Measurements from ENCODE around the gene PROKR2.

The PROKR2 gene

DNA sequence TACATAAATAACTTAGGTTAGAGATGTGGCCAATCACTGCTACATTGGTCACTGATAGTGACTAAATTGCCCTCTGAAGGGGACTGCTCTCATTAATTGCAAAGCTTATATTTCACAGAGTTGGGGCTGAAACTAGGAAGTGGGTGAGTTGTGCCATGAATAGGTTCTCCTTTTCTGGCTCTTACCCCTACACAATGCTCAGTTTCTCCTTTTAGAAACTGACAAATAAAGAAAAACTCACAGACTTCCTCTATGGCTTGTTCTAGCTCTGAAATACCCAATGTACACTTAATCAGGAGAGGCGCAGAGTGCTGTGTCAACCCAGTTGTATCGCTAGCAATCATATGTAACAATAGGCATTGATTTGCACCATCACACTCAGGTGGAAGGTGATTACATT, 41.2 kb upstream of the PROKR2 start:
- ChIA-PET CTCF (no interaction called here), POLR2A (no interaction called here)
- DNase-seq (ENCODE audit: extremely low spot score) = no peak
- TF ChIP-seq BHLHE40 (IDR thresholded peaks at IDR 0.05; ENCODE audit: borderline replicate concordance) = no peak
- no peak for TF ChIP-seq SUZ12 (IDR thresholded peaks at IDR 0.05)
- TF ChIP-seq TARDBP (IDR thresholded peaks at IDR 0.05) = no peak
- TF ChIP-seq, protein P1, sequence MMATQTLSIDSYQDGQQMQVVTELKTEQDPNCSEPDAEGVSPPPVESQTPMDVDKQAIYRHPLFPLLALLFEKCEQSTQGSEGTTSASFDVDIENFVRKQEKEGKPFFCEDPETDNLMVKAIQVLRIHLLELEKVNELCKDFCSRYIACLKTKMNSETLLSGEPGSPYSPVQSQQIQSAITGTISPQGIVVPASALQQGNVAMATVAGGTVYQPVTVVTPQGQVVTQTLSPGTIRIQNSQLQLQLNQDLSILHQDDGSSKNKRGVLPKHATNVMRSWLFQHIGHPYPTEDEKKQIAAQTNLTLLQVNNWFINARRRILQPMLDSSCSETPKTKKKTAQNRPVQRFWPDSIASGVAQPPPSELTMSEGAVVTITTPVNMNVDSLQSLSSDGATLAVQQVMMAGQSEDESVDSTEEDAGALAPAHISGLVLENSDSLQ (IDR thresholded peaks at IDR 0.05) = no peak
- no peak for TF ChIP-seq ELF4 (IDR thresholded peaks at IDR 0.05)
- TF ChIP-seq FOXK2 (IDR thresholded peaks at IDR 0.05) = no peak
- no peak for TF ChIP-seq CTBP1 (IDR thresholded peaks at IDR 0.05; ENCODE audit: borderline replicate concordance)
- no peak for TF ChIP-seq ARNT (IDR thresholded peaks at IDR 0.05)
- no peak for TF ChIP-seq LEF1 (IDR thresholded peaks at IDR 0.05; ENCODE audit: borderline replicate concordance)

DNA sequence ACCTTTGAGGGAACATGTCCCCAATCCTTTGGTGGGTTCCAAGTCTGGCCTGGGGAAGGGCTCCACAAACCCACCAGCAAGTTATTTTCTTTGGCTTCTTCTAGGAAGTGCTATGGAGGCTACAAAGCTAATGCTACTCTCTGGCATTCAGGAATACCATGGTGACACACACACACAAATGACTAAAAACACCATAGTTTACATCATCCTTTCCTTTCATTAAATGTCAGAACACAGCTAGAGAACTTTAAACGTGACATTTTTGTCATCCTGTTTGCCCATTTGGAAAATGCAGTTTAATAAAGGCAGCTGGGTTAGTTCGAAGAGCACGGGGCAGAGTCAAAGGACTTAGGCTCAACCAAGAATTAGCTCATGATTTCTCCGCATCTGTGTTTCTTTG, 40.2 kb upstream of the PROKR2 start:
- POLR2A ChIA-PET = no interaction called here
- TF ChIP-seq, protein P1 (IDR thresholded peaks at IDR 0.05) = no peak
- no peak for TF ChIP-seq FOXA1 (IDR thresholded peaks at IDR 0.05)
- no peak for TF ChIP-seq BHLHE40 (IDR thresholded peaks at IDR 0.05; ENCODE audit: borderline replicate concordance)
- TF ChIP-seq FOXK2 (IDR thresholded peaks at IDR 0.05) = no peak
- no peak for TF ChIP-seq NFRKB (IDR thresholded peaks at IDR 0.05)
- TF ChIP-seq TARDBP (IDR thresholded peaks at IDR 0.05) = no peak
- TF ChIP-seq LEF1 (IDR thresholded peaks at IDR 0.05; ENCODE audit: borderline replicate concordance) = no peak
- TF ChIP-seq SP1 (IDR thresholded peaks at IDR 0.05) = no peak
- TF ChIP-seq CTBP1 (IDR thresholded peaks at IDR 0.05; ENCODE audit: borderline replicate concordance) = no peak
- TF ChIP-seq SUZ12 (IDR thresholded peaks at IDR 0.05) = no peak
- TF ChIP-seq FOXM1 (IDR thresholded peaks at IDR 0.05; ENCODE audit: borderline replicate concordance) = no peak
- DNase-seq (ENCODE audit: extremely low spot score) = no peak
- CTCF ChIA-PET = no interaction called here

DNA sequence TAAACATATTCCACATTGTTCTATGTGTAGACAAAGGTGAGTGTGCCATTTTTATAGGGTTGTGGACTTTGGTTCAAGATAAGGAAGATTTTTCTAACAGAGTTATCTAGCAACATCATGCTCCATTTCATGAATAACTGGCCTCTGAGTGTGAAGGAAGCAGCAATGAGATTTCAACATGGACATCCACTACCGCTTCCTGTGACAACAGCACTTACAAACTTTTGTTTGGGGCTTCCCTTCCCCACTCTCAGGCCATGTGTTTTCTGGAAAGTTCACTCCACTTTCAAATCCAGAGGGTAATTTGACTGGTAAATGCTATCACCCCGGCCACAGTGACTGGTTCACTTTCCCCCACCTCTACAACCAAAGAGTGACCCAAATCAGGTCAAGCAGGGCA, 38.1 kb upstream of the PROKR2 start:
- no peak for TF ChIP-seq ARNT (IDR thresholded peaks at IDR 0.05)
- TF ChIP-seq, protein P1 (IDR thresholded peaks at IDR 0.05) = no peak
- no peak for TF ChIP-seq NFRKB (IDR thresholded peaks at IDR 0.05)
- no peak for TF ChIP-seq HDGF (IDR thresholded peaks at IDR 0.05; ENCODE audit: borderline replicate concordance)
- TF ChIP-seq FOXM1 (IDR thresholded peaks at IDR 0.05; ENCODE audit: borderline replicate concordance) = no peak
- no peak for TF ChIP-seq CTBP1 (IDR thresholded peaks at IDR 0.05; ENCODE audit: borderline replicate concordance)
- TF ChIP-seq FOXK2 (IDR thresholded peaks at IDR 0.05) = no peak
- TF ChIP-seq ZNF384 (IDR thresholded peaks at IDR 0.05) = no peak
- TF ChIP-seq LEF1 (IDR thresholded peaks at IDR 0.05; ENCODE audit: borderline replicate concordance) = no peak
- no peak for TF ChIP-seq SUZ12 (IDR thresholded peaks at IDR 0.05)
- no peak for TF ChIP-seq ELF4 (IDR thresholded peaks at IDR 0.05)
- no peak for TF ChIP-seq L3MBTL2 (conservative IDR thresholded peaks at IDR 0.05)
- no peak for TF ChIP-seq FOXA1 (IDR thresholded peaks at IDR 0.05)
- TF ChIP-seq SP1 (IDR thresholded peaks at IDR 0.05) = no peak
- no peak for TF ChIP-seq BHLHE40 (IDR thresholded peaks at IDR 0.05; ENCODE audit: borderline replicate concordance)
- TF ChIP-seq TARDBP (IDR thresholded peaks at IDR 0.05) = no peak
- no peak for DNase-seq (ENCODE audit: extremely low spot score)
- POLR2A ChIA-PET = no interaction called here
- CTCF ChIA-PET = no interaction called here

DNA sequence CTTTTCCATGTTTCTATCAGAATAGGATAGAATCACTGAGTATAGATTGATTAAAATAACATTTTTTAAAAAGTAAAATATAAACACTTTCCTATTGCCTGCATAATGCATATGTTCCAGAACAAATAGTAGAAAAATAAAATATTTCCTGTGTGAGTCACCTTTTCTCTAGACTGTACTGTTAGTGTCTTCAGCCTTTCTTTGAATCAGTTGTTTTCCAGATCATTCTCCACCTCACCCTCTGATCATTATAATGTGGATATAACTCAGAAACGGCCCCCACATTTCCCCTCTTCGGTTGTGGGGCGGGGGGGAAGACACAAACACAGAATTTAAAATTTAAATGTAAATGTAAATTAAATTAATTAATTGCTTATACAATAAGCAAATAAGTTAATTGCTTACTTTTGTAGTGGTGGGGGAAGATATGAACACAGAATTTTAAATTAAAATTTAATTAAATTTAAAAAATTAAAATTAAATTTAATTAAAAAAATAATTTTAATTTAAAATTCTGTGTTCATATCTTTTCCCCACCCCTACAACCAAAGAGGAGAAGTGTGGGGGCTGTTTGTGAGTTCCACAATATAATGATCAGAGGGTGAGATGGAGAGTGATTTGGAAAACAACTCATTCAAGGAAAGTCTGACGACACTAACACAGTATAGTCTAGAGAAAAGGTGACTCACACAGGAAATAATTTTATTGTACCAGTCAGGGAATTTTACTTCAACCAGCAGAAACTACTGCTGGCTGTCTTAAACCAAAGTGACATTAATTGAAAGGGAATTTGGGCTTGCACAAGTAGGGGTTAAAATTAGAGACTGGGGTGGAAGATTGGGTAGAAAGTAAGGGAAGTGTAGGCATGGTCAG, 37.1 kb upstream of the PROKR2 start:
- TF ChIP-seq ELF4 (IDR thresholded peaks at IDR 0.05) (no peak), SP1 (IDR thresholded peaks at IDR 0.05) (no peak), FOXK2 (IDR thresholded peaks at IDR 0.05) (no peak), HDGF (IDR thresholded peaks at IDR 0.05; ENCODE audit: borderline replicate concordance) (no peak), ARNT (IDR thresholded peaks at IDR 0.05) (no peak), CTBP1 (IDR thresholded peaks at IDR 0.05; ENCODE audit: borderline replicate concordance) (no peak), TARDBP (IDR thresholded peaks at IDR 0.05) (no peak), ZNF384 (IDR thresholded peaks at IDR 0.05) (no peak), FOXM1 (IDR thresholded peaks at IDR 0.05; ENCODE audit: borderline replicate concordance) (no peak), FOXA1 (IDR thresholded peaks at IDR 0.05) (no peak), LEF1 (IDR thresholded peaks at IDR 0.05; ENCODE audit: borderline replicate concordance) (no peak), NFRKB (IDR thresholded peaks at IDR 0.05) (no peak), L3MBTL2 (conservative IDR thresholded peaks at IDR 0.05) (no peak), BHLHE40 (IDR thresholded peaks at IDR 0.05; ENCODE audit: borderline replicate concordance) (no peak), SUZ12 (IDR thresholded peaks at IDR 0.05) (no peak)
- TF ChIP-seq, protein P1 (IDR thresholded peaks at IDR 0.05) = no peak
- DNase-seq (ENCODE audit: extremely low spot score) = no peak
- POLR2A ChIA-PET = no interaction called here
- CTCF ChIA-PET = no interaction called here

DNA sequence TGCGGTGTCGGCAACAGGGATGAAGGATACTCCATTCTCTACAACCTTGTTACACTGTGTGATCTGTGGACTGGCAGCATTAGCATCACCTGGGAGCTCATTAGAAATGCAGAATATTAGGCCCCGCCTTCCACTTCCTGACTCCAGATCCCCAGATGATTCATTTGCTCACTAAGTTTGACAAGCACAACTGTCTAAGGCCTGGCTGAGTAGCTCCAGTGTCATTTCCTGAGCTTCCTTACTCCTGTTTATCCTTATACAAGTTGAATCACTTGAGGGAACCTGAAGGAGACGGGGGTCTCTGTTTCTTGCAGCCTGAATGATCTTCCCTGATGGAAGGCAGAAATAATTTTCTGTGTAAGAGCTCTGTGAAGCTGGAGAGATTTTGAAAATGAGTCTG, 32.7 kb upstream of the PROKR2 start:
- ChIA-PET CTCF (no interaction called here), POLR2A (no interaction called here)
- no peak for DNase-seq (ENCODE audit: extremely low spot score)
- TF ChIP-seq TARDBP (IDR thresholded peaks at IDR 0.05) (no peak), CTBP1 (IDR thresholded peaks at IDR 0.05; ENCODE audit: borderline replicate concordance) (no peak), FOXA1 (IDR thresholded peaks at IDR 0.05) (no peak), ZNF384 (IDR thresholded peaks at IDR 0.05) (no peak), SP1 (IDR thresholded peaks at IDR 0.05) (no peak), L3MBTL2 (conservative IDR thresholded peaks at IDR 0.05) (no peak)
- TF ChIP-seq, protein P1 (IDR thresholded peaks at IDR 0.05) = no peak

Data from HEK293T (cell line).